SJCRH30 (cell line): ENCODE results near the gene NDFIP1. TPM values are rescaled to one million over a fixed set of nuclear protein-coding genes. Genes with fewer than 3 reads are reported as not detected.

Source experiments
- DNase-seq, 2 experiments: peaks; one replicate each; pipeline ENCODE4 v3.0.0-alpha.2; 2015 to 2020
- H3K27ac ChIP-seq: fragments of 250-450 bp; sonication (Bioruptor Pico); 2 replicates; pipeline ENCODE4 v1.5.1; 2020; ENCODE audit warnings: mild to moderate bottlenecking, moderate library complexity
- H3K27me3 ChIP-seq: fragments of 250-450 bp; sonication (Bioruptor Pico); 2 replicates; pipeline ENCODE4 v1.5.1; 2020; ENCODE audit warnings: mild to moderate bottlenecking, moderate library complexity
- H3K36me3 ChIP-seq: fragments of 250-450 bp; sonication (Bioruptor Pico); 2 replicates; pipeline ENCODE4 v1.5.1; 2020; ENCODE audit warnings: mild to moderate bottlenecking, moderate library complexity
- H3K4me1 ChIP-seq: fragments of 250-450 bp; sonication (Bioruptor Pico); 2 replicates; pipeline ENCODE4 v1.5.1; 2020; ENCODE audit warnings: mild to moderate bottlenecking, moderate library complexity
- H3K4me3 ChIP-seq: fragments of 250-450 bp; sonication (Bioruptor Pico); 2 replicates; pipeline ENCODE4 v1.5.1; 2020; ENCODE audit warnings: mild to moderate bottlenecking, moderate library complexity
- H3K9me3 ChIP-seq: fragments of 250-450 bp; sonication (Bioruptor Pico); replicated peaks from 2 replicates; pipeline ENCODE4 v1.5.1; 2020; ENCODE audit warnings: mild to moderate bottlenecking, moderate library complexity
- total RNA-seq: library from RNA; depleted of rRNA; stranded (reverse); fragments of >200 nt; shearing (Covaris generic); gene quantifications from 2 replicates; pipeline ENCODE4 v1.2.3, GENCODE V29; 2014

Gene NDFIP1
- total RNA-seq, 1 experiment from 2014 or later: 22.2 TPM

DNA sequence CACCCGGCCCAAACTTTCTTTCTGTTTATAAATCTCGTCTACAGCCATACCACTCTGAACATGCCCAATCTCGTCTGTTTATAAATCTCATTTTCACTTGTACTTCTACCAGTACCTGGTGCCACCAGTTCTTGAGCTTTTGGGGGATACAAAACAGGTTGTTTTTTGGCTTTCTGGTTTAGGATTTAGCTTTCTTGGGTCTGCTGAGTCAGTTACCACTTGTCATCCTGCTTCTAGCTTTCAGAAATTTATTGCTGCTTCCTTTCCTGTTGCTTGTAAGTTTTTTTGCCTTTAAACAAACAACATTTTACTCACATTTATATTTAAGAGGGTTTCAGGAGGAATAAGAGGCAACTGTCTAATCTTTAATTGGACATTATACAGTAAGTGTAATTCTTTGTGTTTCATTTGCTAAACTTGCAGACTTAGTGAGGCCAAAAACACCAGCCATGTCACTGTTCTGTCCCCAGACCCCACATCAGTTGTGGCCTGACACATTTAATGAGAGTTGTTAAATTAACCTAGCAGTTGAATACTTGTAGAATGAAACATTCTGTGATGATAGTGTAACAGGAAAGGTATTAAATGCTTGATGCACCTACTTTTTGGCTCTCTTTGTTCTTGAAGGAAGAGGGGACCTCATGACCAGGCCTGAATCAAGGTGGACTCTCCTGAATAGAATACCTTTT, 11.8 kb downstream of the NDFIP1 start:
- H3K27ac ChIP-seq: no peak overlapping the region
- no peaks in the 10 kb centered on the region for H3K4me1 ChIP-seq
- DNase-seq: no peak

DNA sequence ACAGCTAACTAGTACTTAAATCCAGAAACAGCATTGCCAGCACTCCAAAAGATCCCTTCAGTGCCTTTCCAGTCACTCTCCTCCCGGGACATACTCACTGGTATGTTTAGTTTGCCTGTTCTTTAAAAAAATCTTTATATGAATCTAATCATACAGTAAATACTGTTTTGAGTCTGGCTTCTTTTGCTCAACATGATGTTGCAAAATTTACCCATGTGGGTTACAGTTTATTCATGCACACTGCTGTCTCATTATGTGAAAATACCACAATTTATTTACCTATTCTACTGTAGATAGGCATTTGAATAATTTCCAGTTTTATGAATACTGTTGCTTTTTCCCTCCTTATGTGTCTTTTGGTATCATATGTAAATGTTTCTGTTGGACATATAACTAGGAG, 13.5 kb downstream of the NDFIP1 start:
- Histone ChIP-seq H3K27ac (no peak overlapping the region), H3K4me1 (no peaks in the 10 kb centered on the region), H3K4me3 (no peak overlapping the region), H3K36me3 (no peaks in the 10 kb centered on the region), H3K27me3 (no peaks in the 10 kb centered on the region), H3K9me3 (0 out of 2 replicates have a peak, but pooled peaks cover 2% of the 10 kb centered on the region)
- no peak for DNase-seq

More for the DNA sequence above, 11.8 kb downstream of the NDFIP1 start:
- Histone ChIP-seq H3K4me3 (no peak overlapping the region), H3K9me3 (no peaks in the 10 kb centered on the region), H3K36me3 (no peaks in the 10 kb centered on the region), H3K27me3 (no peaks in the 10 kb centered on the region)

DNA sequence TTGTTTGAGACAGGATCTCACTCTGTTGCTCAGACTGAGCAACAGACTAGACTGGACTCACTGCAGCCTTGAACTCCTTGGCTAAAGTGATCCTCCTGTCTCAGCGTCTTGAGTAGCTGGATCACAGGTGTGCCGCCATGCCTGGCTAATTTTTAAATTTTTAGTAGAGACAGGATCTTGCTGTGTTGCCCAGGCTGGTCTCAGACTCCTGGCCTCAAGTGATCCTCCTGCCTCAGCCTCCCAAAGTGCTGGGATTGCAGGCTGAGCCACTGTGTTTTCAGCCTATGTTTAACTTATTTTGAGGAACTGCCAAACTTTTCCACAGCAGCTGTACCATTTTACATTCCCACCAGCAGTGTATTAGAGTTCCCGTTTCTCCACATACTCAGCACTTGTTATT, 16.8 kb downstream of the NDFIP1 start:
- no peaks in the 10 kb centered on the region for H3K27me3 ChIP-seq
- no peaks in the 10 kb centered on the region for H3K4me1 ChIP-seq
- DNase-seq: no peak
- H3K36me3 ChIP-seq: no peaks in the 10 kb centered on the region
- 0 out of 2 replicates have a peak, but pooled peaks cover 2% of the 10 kb centered on the region for H3K9me3 ChIP-seq
- H3K4me3 ChIP-seq: no peak overlapping the region
- H3K27ac ChIP-seq: no peak overlapping the region

DNA sequence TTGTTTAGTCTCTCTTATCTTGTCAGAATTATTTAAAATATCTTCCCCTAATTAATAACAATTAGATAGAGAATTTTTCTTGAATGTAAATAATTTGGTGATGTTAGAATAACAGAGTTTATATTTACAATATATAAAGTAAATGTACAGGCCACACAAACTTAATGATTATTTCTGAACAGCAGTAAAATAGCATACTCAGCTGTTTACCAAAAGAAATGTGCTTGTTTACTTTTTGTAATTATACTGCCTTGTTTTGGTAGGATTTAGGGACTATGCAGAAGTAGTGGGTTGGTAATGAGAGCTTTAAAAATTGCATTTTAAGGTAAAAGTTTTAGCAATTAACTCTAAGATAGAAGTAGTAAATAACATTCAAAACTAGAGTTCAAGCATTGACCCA, 17.4 kb downstream of the NDFIP1 start:
- Histone ChIP-seq H3K36me3 (no peaks in the 10 kb centered on the region), H3K27ac (no peak overlapping the region), H3K4me1 (no peaks in the 10 kb centered on the region), H3K4me3 (no peak overlapping the region), H3K27me3 (no peaks in the 10 kb centered on the region), H3K9me3 (0 out of 2 replicates have a peak, but pooled peaks cover 2% of the 10 kb centered on the region)
- no peak for DNase-seq

DNA sequence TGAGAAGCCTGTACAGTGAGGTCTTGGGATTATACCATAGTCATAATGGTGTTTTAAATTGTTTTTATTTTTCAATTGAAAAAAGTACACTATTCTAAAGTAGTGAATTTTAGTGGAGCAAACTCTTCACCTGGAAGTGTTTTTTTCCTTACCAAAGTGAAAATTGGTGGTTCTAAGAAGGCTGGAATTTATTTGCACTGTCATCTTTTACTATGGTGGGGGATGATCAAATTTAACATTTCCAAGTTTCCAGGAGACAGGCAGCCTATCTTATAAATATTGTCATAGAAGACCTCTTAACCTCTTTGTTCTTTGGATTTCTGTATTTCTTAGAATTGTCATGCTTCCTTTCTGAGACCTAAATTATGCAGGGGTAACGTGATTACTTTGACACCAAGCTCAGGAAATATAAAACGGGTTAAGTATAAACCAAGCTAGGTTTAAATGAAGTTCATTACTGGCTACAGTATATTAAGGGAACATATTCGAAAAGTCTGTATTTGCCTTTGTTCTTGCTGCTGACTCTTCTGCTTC, 20.2 kb downstream of the NDFIP1 start:
- no peak overlapping the region for H3K4me3 ChIP-seq
- DNase-seq: no peak
- no peaks in the 10 kb centered on the region for H3K27me3 ChIP-seq
- H3K9me3 ChIP-seq: 0 out of 2 replicates have a peak, but pooled peaks cover 2% of the 10 kb centered on the region
- no peaks in the 10 kb centered on the region for H3K4me1 ChIP-seq
- no peak overlapping the region for H3K27ac ChIP-seq
- no peaks in the 10 kb centered on the region for H3K36me3 ChIP-seq

DNA sequence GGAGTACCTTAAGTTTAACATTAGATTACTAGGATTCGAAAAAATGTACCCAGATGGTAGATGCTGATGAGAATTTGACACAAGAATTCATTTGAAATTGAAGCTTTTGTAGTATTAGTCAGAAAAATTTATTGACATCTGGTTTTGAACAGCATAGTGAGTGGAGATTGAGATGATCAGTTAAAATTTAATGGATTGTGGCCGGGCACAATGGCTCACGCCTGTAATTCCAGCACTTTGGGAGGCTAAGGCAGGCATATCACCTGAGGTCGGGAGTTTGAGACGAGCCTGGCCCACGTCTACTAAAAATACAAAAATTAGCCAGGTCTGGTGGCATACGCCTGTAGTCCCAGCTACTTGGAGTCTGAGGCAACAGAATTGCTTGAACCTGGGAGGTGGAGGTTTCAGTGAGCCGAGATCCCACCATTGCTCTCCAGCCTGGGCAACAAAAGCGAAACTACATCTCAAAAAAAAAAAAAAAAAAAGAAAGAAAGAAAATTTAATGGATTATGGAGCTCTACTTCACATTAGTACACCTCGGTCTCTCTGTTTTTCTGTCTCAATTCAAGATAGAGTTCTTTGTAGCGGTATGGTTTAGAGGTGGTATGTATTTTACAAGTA, 21.0 kb downstream of the NDFIP1 start:
- H3K4me1 ChIP-seq: no peaks in the 10 kb centered on the region
- no peaks in the 10 kb centered on the region for H3K36me3 ChIP-seq
- no peaks in the 10 kb centered on the region for H3K27me3 ChIP-seq
- H3K4me3 ChIP-seq: no peak overlapping the region
- H3K27ac ChIP-seq: no peak overlapping the region
- no peak for DNase-seq
- 0 out of 2 replicates have a peak, but pooled peaks cover 2% of the 10 kb centered on the region for H3K9me3 ChIP-seq

DNA sequence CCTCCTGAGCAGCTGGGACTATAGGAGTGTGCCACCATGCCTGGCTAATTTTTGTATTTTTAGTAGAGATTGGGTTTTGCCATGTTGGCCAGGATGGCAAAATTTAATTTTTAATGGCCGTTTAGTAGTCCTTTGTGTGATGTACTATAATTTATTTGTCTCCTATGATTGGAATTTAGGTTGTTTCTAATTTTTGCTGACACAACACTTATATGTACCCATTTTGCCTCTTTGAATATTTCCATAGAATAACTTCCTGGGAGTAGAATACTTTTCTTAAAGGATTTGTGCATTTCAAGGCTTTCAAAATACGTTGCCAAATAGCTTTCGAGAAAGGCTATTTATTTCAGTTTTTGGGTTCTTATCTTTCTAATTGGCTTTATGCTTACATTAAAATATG, 22.8 kb downstream of the NDFIP1 start:
- H3K27me3 ChIP-seq: no peaks in the 10 kb centered on the region
- no peak overlapping the region for H3K27ac ChIP-seq
- no peaks in the 10 kb centered on the region for H3K36me3 ChIP-seq
- no peak overlapping the region for H3K4me3 ChIP-seq
- H3K9me3 ChIP-seq: 0 out of 2 replicates have a peak, but pooled peaks cover 2% of the 10 kb centered on the region
- no peak for DNase-seq
- H3K4me1 ChIP-seq: no peaks in the 10 kb centered on the region

DNA sequence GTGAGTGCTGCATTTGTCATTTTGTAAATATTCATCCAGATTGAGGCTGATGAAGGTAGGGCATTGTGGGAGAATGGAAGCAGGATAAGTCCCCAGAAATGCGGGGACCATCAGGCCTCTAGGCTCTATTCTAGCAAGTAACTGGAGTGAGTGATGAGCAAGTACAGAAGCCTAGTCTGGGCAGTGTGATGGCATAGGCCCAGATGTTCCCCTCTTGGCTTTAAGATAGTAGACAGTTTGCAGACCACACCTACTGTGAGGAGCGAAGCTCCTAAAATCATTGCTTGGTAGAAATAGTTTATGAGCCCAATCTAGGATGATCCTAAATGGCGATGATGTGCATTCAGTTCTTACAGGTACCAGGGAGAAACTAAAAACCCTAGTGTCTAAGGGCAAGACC, 24.3 kb downstream of the NDFIP1 start:
- Histone ChIP-seq H3K27me3 (no peaks in the 10 kb centered on the region), H3K4me3 (no peak overlapping the region), H3K36me3 (peaks cover 4% of the 10 kb centered on the region; the same call in 1 of the 2 replicates), H3K4me1 (no peaks in the 10 kb centered on the region), H3K27ac (no peak overlapping the region), H3K9me3 (no peaks in the 10 kb centered on the region)
- no peak for DNase-seq

DNA sequence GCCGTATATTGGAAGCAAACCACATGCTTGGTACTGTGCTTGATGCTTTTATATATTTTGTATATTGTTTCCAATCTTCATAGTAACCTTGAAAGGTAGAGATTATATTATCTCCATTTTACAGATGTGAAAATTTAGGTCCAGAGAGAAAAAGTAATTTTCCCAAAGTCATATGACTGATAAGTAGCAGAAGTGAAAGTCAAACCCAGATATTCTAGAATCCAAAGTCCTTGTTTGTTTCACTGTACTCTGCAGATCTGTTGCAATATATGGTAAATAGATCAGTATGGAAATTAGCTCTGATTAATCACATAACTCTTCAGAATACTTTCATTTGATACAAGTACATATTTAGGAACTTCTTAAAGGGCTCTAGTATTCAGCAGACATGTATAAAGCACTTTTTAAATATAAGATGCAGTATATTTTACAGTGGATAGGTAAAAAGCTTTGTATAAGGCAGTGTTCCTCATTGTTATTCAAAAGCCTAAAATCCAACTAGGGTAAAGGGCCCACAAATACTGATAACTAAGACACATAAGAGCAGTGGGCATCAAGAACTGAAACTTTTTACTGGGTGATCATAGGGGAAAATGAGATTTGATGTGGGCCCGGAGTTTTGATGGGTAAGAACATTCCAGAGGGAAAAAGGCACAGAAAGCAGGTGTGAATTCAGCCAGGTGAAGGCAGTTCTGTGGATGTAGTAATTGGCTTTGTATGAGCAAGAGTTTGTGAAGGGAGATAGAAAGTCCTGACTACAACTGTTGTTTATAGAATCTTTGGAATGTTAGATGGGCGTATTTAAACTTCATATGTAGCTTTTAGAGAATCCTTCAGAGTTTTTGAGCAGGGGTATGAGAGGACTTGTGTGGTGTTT, 25.0 kb downstream of the NDFIP1 start:
- Histone ChIP-seq H3K4me3 (no peak overlapping the region), H3K9me3 (no peaks in the 10 kb centered on the region), H3K27me3 (no peaks in the 10 kb centered on the region), H3K4me1 (no peaks in the 10 kb centered on the region), H3K27ac (no peak overlapping the region), H3K36me3 (peaks cover 7% of the 10 kb centered on the region)
- no peak for DNase-seq

DNA sequence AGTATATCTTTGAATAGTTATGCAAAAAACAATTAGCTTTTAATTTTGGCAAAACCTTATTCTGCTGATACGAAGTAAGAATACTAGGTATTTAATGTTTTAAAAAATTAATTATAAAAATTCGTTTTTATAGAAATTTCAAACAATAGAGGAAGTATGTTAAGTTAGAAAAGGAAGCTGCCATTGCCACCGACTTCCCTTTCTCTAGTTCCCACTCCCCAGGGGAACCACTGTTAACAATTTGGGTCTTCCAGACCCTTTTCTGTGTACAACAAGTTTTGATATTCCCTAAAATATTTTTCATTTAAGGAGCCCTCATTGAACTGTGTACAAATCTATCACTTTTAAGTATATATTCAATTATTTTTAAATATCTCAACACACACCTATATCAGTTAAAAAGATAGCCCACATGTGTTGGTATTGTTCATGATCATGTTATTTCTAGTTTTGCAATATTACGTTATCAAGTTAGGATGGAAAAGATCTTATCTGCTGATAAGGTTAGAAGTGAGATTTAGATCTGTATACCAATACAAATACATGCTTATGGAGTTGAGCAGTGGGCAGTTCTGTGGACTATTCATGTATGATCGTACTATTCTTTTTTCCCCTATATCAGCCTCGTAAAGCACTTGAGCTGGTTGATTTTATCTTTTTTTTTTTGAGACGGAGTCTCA, 25.9 kb downstream of the NDFIP1 start:
- no peaks in the 10 kb centered on the region for H3K9me3 ChIP-seq

DNA sequence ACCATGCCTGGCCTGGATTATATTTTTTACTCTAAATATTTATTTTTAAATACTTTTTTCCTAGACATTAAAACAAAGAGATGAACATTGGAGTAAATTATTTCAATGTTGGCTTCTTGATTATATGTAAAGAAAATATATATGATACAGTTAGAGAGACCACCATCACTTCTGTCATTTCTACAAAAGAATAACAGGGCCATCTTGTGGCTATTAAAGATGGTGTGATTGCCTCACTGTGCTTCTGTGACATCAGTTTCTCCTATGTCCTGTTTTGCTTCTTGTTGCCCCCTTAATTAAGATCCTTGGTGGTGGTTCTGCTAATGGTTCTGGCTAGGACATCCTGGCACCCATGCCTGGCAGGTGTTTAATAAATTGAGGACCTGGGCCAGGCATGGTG, 32.9 kb downstream of the NDFIP1 start:
- Histone ChIP-seq H3K4me3 (no peak overlapping the region), H3K36me3 (peaks cover 14% of the 10 kb centered on the region), H3K9me3 (no peaks in the 10 kb centered on the region)

More for the DNA sequence above, 25.9 kb downstream of the NDFIP1 start:
- Histone ChIP-seq H3K36me3 (peaks cover 7% of the 10 kb centered on the region), H3K4me3 (no peak overlapping the region), H3K27me3 (no peaks in the 10 kb centered on the region), H3K4me1 (no peaks in the 10 kb centered on the region), H3K27ac (no peak overlapping the region)
- DNase-seq: no peak

DNA sequence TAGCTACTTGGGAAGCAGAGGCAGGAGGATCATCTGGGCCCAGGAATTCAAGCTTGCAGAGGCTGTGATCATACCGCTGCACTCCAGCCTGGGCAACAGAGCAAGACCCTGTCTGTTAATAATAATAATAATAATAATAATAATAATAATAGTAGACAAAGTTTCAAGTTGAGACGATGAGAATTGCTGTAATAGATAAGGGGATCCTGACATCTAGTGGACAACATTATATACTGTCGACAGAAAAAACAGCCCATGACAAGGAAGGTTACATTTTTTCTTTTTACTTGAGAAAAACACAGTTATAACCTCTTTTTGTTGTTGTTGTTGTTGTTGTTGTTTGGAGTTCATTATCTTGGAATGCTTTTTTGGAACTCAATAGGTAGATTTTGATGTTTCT, 35.3 kb downstream of the NDFIP1 start:
- H3K27me3 ChIP-seq: no peaks in the 10 kb centered on the region
- no peak overlapping the region for H3K4me3 ChIP-seq
- H3K36me3 ChIP-seq: peaks cover 17% of the 10 kb centered on the region
- no peaks in the 10 kb centered on the region for H3K9me3 ChIP-seq
- no peak overlapping the region for H3K27ac ChIP-seq
- H3K4me1 ChIP-seq: no peaks in the 10 kb centered on the region
- DNase-seq: peak in 1 of 2 experiments; percentile 61

More for the DNA sequence above, 32.9 kb downstream of the NDFIP1 start:
- peak in 1 of 2 experiments; percentile 40 for DNase-seq
- no peaks in the 10 kb centered on the region for H3K27me3 ChIP-seq
- no peak overlapping the region for H3K27ac ChIP-seq
- no peaks in the 10 kb centered on the region for H3K4me1 ChIP-seq

DNA sequence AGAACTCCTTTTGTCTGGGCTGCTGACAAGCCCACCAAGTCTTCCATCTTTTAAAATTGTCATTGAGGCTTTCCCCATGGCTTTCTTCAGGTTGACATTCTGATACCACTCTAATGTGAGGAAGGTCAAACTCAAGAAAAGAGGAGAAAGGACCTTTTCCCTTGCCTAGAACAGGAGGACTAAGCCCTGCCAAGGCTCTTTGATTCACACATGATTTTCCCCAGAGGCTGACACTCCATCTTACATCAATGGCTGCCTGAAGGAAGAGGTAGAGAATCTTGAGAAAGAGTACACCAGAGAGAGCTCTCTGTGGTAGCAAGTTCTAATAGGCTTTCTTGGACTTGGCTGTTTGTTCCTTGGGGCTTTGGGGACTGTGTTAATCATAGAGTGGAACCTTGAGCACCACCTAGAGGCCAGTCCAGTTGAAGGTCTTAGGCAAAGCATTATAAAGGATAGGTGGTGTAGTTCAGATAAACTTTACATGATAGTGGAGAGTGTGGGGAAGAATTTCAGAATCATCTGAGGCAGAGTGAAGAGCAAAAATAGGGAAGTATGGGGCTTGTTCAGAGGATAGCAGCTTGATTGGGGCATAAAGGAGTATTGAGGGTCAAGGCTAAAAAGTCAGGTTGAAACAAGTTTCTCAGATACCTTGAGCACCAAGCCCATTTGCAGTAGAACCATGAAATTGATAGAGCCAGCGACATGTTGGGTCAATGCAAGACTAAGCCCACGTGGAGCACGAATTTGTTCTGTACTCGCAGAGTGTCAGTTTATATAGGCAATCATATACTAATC, 36.7 kb downstream of the NDFIP1 start:
- Histone ChIP-seq H3K27me3 (no peaks in the 10 kb centered on the region), H3K9me3 (no peaks in the 10 kb centered on the region), H3K27ac (no peak overlapping the region), H3K36me3 (peaks cover 17% of the 10 kb centered on the region), H3K4me3 (no peak overlapping the region), H3K4me1 (no peaks in the 10 kb centered on the region)
- peak; percentile 55 to 81 for DNase-seq

DNA sequence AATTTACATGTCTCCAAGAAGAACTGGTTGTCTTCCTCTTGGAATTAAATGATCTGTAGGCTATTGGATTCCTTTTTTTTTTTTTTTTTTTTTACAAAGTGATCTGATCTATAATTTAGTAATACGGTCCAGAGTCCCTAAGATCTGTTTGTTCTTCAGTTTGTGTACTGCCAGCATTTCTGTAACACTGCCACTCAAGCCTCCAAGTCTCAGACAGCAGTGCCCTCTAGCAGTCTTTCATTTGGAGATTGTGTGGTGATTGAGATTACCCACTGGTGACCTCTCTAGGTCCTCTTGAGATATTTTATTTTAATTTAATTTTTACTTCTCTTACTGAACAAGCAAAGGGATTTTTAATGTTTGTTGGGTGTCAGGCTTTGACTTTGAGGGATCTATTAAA, 40.8 kb downstream of the NDFIP1 start:
- H3K9me3 ChIP-seq: no peaks in the 10 kb centered on the region
- no peaks in the 10 kb centered on the region for H3K4me1 ChIP-seq
- peaks cover 14% of the 10 kb centered on the region for H3K36me3 ChIP-seq
- no peak overlapping the region for H3K4me3 ChIP-seq
- H3K27ac ChIP-seq: no peak overlapping the region
- DNase-seq: no peak
- no peaks in the 10 kb centered on the region for H3K27me3 ChIP-seq
